RCC 7860 (cell line): ENCODE data around the gene IL32.
"Not testable (repeated sequence)": the region's sequence is repeated elsewhere in the genome, so short reads cannot be mapped to it uniquely, and the experiment has no call there.

Experiments used
- DNase-seq: peaks from one replicate; pipeline ENCODE4 v3.0.0-alpha.2; 2015; ENCODE audit warnings: low spot score
- FAIRE-seq: peaks from 2 replicates; lab custom pipeline; 2012; peaks lifted over from hg19 to GRCh38; lab: Jason Lieb, UNC

The IL32 gene

GRCh38 chr16:3051009-3051408 lies 14.4 kb upstream of the IL32 start:
- DNase-seq = no peak
- FAIRE-seq = no peak

GRCh38 chr16:3051494-3051893 lies 13.9 kb upstream of the IL32 start:
- no peak for FAIRE-seq
- DNase-seq = no peak

DNA sequence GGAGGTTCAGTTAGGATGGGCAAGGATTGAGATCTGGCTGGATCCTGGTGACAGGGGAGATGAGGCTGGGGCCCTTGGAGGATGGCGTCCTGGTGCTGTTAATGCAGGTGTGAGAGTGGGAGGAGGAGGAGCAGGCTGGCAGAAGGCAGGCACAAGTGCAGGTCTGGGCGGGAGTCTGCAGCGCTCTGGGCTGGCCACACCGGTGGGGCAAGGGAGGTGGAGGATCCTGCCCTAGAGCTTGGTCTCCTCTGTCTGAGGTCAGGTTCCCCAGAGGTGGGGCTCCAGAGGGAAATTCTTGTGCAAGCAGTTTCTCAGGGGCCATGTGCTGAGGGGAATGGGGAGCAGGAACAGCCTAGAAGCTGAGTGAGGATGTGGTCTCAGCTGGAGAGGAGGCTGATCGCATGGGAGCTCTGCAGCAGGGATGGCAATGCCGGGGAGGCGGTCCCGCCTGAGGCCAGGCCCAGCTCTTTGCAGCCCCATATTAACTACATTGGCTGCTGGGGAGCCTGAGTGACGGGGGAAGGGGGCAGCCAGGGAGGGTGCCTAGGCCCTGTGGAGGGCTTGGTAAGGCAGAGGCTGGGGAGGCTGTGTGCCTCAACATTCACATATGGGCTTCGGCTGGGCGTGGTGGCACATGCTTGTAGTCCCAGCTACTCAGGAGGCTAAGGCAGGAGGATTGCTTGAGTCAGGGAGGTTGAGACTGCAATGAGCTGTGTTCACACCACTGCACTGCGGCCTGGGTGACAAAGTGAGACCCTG lies 12.7 kb upstream of the IL32 start:
- DNase-seq, FAIRE-seq: not testable (repeated sequence)

DNA sequence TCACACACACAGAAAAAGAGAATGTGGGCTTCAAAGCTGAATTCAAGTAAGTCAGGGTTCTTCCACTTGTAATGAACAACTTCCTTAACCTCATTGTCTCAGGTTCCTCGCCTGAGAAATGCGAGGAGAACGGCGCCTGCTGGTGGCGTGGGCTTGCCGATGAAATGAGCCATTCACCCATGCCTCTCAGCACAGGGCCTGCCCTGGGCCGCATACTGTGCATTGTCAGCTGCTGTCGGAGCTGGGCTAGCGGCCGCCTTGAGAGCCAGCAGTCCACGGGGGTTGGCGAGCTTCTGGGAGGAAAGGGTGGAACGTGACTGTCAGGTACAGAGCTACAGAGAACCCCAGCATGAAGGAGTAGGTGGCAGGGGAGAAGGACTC lies 12.1 kb upstream of the IL32 start:
- not testable (repeated sequence) for FAIRE-seq

GRCh38 chr16:3054965-3055733 lies 10.3 kb upstream of the IL32 start:
- FAIRE-seq = no peak
- DNase-seq = no peak

More for the DNA sequence above, 12.1 kb upstream of the IL32 start:
- not testable (repeated sequence) for DNase-seq

DNA sequence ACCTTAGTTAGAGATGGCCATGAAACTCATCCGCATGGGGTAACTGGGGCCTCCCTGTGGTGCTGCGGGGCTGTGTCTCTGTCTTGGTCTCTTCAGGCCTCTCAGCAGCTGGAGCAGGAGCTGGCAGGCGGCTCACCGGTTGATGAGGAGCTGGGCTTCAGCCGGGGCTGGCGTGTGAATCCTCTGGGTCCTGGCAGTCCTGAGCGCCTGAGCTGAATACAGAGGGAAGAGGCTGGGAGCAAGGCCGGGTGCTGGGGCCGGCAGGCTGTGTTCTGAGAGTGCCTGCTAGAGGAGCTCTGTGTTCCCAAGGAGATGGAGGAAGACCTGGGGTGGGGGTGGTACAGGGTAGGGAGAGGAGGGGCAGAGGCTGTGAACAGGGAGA lies 9.7 kb upstream of the IL32 start:
- FAIRE-seq, DNase-seq: not testable (repeated sequence)

GRCh38 chr16:3056336-3057180 lies 8.9 kb upstream of the IL32 start:
- DNase-seq (no peak), FAIRE-seq (no peak)

DNA sequence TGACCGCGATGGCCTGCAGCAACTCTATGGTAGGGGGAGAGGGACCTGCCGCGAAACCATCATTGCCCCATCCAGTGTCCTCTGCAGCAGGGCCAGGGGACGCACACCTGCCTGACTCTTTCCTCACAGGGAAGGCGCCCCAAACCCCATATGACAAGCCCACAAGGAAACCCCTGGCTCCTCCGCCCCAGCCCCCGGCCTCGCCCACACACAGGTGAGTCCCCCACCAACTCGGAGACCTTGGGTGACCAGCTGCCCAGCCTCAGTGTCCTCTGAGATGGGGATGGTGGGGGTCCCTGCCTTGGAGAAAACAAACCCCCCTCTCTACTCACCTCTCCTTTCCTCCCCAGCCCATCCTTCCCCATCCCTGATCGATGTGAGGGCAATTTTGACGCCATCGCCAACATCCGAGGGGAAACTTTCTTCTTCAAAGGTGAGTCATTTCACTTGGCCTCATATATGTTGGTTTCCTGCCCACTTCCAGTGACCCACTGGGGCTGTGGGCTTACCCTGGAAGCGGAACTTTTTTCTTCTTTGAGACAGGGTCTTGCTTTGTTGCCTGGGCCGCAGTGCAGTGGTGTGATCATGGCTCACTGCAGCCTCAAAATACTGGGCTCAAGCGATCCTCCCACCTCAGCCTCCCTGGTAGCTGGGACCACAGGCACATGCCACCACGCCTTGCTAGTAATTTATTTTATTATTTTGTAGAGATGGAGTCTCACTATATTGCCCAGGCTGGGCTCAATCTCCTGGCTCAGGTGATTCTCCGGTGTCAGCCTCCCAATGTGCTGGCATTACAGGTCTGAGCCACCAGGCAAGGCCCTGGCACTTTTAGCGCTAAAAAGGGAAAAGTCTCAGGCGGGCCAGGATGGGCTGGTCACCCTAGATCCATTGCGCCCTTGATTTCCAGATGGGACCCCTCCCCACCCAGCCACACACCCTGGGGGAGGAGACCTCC lies 8.0 kb upstream of the IL32 start:
- DNase-seq (no peak), FAIRE-seq (no peak)

- FAIRE-seq (no peak), DNase-seq (peak; percentile 15)
Measured at GRCh38 chr16:3058139-3059030, 7.1 kb upstream of the IL32 start.

GRCh38 chr16:3059041-3059722 lies 6.3 kb upstream of the IL32 start:
- FAIRE-seq (no peak), DNase-seq (peak; percentile 82)

DNA sequence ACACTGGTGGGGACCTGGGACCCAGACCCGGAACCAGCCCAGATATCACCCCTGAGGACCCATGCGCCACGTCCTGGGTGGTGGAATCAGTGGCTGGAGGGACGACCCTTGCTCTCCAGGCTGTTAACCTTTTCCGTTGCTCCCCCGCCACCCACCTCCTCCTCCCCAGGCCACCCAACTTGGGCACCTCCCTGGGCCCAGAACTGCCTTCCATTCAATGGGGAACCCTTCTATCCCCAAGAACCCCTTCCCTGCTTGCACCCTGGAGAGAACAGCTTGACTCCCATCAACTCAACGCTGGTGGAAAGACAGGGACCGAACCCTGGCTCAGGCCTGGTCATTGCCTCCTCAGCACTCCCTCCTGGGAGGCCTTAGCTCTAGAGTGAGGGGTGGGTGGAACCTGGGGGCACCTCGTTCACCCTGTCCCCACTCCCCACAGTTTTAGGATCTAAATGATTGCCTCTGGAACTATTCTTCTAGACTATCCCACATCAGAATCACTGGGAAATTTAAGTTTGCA lies 5.7 kb upstream of the IL32 start:
- no peak for FAIRE-seq
- DNase-seq = no peak

DNA sequence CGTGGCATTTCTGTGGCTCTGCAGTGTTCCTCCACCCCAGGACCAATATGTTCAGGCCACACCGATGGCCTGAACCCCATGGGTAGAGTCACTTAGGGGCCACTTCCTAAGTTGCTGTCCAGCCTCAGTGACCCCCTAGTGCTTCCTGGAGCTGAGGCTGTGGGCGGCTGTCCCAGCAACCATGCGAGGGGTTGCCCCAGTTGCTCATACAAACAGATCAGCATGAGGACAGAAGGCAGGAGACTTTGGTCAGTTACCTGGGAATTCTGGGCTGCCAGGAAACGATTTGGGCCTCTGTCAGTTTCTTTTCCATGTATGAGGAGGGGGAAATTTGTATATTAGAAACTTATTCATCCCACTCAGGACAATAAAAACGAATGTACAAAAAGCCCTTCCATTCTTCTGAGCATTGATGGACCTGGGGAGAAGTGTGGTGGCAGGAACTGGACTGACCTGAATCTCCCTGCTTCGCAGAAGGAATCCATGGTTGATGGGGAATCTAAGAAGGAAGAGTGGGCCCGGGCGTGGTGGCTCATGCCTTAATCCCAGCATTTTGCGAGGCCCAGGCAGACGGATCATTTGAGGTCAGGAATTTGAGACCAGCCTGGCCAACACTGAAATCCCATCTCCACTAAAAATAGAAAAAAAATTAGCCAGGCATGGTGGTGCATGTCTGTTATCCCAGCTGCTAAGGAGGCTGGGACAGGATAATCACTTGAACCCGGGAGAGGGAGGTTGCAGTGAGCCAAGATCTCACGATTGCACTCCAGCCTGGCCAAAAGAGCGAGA lies 4.9 kb upstream of the IL32 start:
- FAIRE-seq = no peak
- DNase-seq = no peak

- no peak for FAIRE-seq
- no peak for DNase-seq
Measured at GRCh38 chr16:3062553-3062952, 2.9 kb upstream of the IL32 start.

DNA sequence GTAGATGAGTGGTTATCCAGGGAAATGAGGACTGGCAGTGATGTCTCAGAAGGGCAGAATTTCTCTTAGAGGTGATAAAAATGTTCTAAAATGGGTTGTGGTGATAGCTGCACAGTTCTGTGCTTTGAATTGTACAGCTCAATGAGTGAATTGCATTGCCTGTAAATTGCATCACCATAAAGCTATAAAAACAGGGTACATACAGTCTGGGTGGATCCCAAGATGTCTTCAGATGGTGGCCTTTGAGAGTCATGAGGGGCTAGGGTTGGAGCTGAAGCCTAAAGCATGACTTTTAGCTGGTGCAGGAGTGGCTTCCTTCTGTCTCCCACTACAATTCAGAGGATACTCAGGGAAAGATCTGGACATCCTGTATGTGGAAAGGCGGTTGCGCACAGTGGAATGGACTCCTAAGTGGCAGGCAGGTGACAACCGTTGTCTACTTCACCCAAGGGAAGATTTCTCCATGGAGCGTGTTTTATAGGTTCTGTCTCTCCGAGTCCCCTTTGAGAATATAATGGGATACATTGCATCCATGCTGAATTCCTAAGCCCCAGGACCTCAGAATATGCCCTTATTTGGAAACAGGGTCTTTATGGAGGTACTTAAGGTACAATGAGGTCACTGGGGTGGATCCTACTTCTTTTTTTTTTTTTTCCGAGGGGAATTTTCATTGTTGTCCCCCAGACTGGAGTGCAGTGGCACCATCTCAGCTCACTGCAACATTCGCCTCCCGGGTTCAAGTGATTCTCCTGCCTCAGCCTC lies 1.6 kb upstream of the IL32 start:
- FAIRE-seq (no peak), DNase-seq (no peak)

DNA sequence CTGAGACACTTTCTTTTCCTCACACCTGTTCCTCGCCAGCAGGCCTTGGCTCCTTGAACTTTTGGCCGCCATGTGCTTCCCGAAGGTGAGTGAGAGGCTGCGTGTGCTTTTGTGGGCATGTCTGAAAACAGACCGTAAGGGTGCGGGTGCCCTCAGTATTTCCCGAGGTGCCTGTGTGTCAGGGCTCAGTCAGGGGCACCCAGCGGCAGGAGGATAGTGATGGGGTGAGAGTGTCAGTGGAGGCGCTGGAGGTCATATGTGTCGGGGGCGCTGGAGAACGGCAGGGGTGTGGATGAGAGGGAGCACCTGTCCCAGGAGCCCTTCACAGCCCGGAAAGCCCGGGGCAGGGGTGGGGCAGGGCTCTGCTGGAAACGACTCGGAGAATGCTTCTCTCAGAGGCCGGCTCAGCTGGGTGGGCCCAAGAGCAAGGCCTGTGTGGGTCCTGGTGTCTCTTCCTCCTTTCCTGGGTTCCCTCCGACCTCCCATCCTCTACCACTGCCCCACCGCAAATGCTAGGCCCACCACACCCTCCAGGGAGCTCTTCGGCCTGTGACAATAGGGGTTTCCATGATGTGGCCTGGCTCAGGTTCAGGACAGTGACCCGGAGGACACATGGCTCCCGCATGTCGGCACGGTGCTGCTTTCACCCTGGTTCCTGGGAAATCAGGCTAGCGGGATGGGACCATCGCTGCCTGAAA lies 451 bp downstream of the IL32 start:
- FAIRE-seq = no peak
- no peak for DNase-seq

- no peak for DNase-seq
- FAIRE-seq = no peak
Measured at GRCh38 chr16:3066440-3066748, 954 bp downstream of the IL32 start.

- FAIRE-seq (no peak), DNase-seq (no peak)
Measured at GRCh38 chr16:3068487-3068886, 3.0 kb downstream of the IL32 start.
